HG03432 (cell line): ENCODE measurements around the gene PSMC3.

Experiments used
- ATAC-seq: cut with Tn5 transposase; IDR thresholded peaks from one replicate; pipeline ENCODE4 v1.9.1; 2021; ENCODE audit warnings: mild to moderate bottlenecking, moderate library complexity; ENCODE audit not compliant: unreplicated experiment

Gene PSMC3

DNA sequence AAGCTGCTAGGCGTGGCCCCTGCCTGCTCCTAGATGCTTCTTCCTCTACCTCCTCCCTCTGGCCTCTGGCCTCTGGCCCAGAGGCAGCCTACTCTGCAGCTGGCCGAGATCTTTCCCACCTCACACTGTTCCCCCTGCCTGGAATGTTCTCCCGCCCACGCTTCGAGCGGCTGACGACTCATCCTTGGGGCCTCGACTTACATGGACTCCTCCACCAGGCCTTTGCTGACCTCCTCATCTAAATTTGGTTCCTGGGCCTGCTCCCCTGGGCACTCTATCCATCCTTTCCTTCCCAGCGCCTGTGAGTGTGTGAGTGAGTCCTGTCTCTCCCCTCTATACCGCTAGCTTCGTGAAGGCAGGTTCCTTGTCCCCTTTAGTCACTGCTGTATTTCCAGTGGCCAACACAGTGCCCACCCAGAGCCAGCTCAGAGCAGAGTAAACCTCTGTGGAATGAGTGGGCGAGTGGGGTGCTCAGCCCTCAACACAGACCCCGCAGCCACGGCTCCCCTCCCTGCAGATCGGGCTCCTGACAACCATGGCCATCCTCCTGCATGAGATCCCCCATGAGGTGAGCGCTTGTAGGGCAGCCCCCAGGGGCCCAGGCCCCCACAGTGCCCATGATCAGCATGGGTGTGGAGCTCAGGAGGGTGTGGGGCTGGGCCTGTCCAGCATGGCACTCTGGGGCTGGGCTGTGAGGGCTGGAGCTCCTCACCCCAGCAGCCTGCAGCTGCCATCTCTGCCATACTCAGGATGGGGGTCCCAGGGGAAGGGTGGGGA lies 12.1 kb downstream of the PSMC3 start:
- ATAC-seq, result no peak

DNA sequence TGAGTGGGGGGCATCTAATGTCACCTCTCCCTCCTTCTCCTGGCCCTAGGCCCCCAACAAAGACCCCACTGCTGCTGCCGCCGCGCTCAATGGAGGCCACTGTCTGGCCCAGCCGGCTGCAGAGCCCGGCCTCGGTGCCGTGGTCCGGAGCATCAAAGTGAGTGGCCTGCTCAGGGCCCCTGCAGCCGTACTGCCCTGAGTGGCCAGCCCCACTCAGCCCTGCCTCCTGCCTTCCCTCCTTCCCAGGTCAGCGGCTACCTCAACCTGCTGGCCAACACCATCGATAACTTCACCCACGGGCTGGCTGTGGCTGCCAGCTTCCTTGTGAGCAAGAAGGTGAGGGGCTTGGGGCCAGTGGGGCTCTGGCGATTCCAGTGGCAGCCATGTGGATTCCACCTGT lies 12.9 kb downstream of the PSMC3 start:
- ATAC-seq, result no peak

DNA sequence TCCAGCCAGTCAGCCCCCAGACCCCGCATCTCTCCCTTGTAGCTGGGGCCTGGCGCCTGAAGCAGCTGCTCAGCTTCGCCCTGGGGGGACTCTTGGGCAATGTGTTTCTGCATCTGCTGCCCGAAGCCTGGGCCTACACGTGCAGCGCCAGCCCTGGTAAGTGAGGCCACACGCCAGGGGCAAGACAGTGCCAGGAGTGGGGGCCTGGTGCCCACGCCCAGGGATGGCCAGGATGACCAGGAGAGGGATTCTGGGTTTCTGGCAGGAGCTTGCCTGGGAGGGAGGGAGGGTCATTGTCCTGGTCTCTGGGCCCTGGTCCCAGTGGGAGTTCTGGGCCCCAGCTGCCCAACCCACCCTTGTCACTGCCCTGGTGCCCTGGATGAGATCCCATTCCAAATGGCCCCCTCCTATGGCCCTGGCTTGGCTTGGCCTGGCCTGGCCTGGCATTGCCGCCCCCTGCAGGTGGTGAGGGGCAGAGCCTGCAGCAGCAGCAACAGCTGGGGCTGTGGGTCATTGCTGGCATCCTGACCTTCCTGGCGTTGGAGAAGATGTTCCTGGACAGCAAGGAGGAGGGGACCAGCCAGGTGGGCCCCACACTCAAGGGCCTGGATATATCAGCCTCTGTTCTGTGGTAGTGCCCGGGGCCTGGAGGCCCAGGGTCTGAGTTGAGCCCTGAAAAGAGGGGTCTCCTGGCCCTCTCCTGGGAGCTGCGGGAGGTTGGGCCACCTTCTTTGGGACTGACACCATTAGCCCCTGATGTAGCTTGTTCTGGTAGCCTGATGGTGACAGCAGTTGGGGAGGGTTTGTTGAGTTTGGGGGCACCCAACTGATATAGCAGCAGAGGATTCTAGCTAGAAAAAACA lies 14.1 kb downstream of the PSMC3 start:
- no peak for ATAC-seq

DNA sequence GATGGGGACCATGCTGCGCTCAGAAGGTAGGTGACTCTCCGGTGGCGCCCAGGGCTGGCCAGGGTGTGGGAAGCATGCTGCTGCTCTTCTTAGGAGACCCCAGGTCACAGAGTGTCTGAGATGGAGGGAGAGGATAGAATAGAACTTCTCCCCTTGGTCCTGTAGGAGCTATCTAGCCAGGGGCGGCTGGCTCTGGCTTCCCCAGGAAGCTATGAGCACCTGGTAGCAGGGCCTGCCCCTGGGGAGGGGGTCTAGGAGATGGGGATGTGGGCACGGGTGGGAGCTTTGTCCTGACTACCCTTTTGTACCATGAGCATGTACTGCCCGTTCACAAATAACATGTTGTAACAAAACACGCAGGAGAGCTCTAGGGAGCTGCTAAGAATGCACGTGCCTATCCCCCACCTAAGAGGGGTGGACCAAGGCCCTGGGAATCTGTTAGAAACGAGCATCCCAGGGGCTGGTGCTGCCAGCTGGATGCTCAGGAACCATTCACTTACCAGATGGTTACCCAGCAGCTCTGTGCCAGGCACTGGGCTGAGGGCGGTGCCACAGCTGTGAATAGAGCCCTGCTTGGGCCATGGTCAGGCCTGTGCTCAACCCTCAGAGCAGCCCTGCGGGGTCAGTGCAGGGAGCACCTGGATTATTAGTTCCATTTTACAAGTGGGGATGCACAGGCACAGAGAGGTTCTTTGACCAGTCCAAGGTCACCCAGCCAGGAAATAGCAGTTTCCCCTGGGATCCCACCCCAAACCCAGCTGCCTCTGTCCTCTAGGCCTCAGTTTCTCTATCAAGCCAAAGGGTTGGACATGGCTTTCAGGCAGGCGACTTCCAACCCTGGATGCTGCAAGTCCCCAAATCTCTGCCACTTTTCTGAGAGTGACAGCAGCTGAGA lies 15.6 kb downstream of the PSMC3 start:
- ATAC-seq, result no peak

DNA sequence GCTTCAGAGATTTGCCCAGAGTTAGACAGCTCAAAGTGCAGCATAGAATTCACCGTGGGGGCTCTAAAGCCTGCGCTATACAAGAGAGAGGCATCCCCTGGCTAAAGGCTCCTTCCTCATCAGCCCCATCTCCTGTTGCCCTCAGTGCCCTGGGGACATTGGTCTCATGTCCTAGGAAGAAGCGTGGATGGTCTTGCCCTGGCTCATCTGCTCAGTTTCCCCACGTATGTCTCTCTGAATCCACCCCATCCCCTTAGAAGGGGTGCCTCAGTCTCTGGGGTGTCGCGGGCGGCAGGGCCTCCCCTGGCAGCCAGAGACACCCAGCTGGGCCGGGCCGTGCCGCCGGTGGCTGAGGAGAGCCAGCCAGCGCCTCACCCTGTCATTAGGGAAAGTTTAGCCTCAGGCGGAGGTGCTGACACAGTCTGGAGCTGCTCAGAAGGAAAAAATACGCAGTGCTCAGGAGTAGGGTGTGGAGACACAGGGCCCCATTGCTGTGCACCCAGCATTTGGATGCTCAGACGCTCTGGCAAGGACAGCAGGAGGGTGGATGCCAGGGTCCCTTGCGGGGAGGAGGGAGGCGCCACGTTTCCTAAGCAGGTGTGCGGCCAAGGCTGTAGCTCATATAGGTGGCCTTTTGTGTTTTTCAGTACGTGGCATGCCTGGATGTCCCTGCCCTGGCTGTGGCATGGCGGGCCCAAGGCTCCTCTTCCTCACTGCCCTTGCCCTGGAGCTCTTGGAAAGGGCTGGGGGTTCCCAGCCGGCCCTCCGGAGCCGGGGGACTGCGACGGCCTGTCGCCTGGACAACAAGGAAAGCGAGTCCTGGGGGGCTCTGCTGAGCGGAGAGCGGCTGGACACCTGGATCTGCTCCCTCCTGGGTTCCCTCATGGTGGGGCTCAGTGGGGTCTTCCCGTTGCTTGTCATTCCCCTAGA lies 16.5 kb downstream of the PSMC3 start:
- no peak for ATAC-seq

DNA sequence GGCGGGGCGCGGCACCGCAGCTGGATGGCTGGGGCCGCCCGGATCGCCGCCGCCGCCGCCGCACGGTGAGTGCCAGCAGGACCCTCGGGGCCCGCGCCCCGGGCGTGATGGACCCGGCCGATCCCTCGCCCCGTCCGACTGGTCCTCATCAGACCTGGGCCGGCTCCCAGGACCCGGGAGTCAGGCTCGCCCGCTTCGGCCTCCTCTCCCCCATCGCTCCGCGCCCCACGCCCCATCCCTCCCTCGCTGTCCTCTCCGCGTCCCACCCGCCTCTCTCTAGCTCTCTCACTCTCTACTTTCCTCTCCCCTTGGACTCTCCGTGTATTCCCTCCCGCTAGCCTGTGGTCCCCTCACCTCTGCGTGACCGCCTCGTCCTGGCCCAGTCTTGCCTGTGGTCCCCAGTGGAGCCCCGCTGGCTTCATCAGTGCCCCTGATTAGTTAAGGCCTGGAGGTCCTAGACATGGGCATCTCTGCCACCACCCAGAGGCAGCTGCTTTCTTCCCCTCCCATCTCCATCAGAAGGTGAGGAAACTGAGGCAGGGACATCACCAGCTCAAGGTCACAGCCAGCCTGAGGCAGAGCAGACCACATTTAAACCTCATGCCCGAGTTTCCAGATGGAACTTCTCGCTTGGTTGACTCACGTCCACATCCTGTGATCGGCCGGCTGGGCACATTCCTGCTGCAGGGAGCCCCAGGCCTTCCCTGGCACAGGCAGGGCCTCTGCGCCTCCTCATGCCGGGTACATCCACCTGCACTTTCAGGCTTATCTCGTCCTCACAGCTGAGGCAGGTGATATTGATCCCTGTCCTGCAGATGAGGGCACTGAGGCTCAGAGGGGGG lies 17.4 kb downstream of the PSMC3 start:
- no peak for ATAC-seq

DNA sequence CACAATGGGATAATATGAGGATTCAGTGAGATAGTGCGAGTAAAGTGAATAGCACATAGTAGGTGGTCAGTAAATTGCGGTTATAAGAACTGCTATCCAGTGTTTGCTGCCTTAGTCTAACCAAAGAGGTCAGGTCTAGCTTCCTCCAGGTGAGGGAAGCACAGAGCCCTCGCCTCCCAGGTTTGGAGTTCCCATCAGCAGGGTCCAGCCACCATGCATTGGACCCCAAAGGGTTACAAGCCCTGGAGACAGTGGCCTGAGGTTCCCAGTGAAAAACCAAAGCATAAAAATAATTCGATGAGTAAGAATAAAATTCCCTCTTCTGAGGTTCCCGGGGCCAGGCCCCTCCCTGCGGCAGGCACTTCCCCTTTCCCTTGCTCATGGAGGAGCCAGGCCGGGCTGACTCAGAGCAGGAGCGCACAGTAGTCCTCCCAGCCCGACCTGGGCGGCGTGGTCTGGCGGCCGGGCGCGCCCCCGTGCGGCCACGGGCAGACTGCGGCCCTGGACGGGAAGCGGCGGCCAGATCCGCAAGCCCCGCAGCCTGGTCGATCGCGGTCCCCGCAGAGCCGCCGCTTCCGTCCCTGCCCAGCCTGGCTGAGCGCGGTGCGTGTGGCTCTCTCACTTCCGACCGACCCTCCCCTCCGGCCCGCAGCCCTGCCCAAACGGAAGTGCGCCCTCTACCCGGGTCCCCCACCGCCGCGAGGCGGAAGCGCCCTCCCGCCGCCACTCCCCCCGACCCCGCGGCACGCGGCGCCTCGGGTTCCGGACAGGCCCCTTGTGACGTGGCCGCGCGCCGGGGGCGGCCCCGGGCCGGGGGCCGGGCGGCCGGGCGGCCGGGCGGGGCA lies 18.3 kb downstream of the PSMC3 start, which contains the start of gene SLC39A13:
SLC39A13 (plus strand) TSS at position 845 of the 845 bp plus-strand sequence. CDS start 1,505 bp downstream, outside the sequence.
- ATAC-seq, result peak; percentile 88

- ATAC-seq, result no peak
Measured at GRCh38 chr11:47406896-47407745, 19.1 kb downstream of the PSMC3 start.

DNA sequence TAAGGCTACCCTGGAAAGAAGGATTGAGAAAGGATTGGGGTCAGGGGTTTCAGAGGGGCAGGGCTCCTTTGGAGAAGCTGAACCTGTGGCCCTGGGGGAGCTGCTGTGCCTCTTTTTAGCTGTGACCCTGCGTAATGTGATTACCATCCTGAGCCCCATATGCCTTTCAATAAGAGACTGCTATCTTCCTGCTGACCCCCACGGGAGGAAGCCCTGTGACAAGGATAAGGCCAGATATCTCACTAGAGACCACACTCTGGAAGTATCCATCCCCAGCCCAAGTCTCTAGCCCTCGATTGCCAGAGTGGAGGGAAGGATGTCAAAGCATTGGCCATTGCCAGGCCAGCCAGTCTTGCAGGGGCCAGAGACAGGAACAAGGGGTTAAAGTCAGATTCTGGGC lies 22.7 kb downstream of the PSMC3 start:
- ATAC-seq, result no peak

- no peak for ATAC-seq
Measured at GRCh38 chr11:47403135-47403534, 23.1 kb downstream of the PSMC3 start.

DNA sequence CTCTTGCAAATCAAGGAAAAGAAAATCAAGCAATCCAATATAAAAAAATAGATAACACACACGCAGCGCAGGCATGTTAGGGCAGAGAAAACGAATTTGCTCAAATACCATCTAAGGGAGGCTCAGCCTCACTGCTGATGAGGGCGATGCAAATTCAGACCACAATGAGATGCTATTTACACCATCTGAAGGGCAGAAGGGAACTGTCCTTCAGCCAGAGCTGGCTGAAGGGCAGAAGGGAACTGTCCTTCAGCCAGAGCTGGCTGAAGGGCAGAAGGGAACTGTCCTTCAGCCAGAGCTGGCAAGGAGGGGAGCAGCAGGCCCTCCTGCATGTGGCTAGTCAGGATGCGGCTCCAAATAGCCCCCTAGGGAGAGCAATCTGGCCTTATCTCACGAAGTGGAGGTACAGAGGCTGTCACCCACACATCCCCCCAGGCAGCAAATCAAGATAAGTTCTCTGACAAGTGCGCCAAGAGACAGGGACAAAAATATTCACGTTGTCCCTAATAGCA lies 25.4 kb downstream of the PSMC3 start:
- peak; percentile 78 for ATAC-seq

- ATAC-seq, result peak; percentile 60
Measured at GRCh38 chr11:47399860-47400767, 26.1 kb downstream of the PSMC3 start.

GRCh38 chr11:47398551-47398950 lies 27.7 kb downstream of the PSMC3 start:
- no peak for ATAC-seq

GRCh38 chr11:47398011-47398410 lies 28.2 kb downstream of the PSMC3 start:
- ATAC-seq, result no peak

- no peak for ATAC-seq
Measured at GRCh38 chr11:47396049-47396320, 30.3 kb downstream of the PSMC3 start.
